WI38 (cell line): Measurements from ENCODE around the gene LCN10.

ENCODE experiments used
- H3K4me3 ChIP-seq: 2 replicates; pipeline ENCODE4 v1.5.1; 2011; ENCODE audit warnings: low read depth, mild to moderate bottlenecking, control low read depth, low read length
- TF ChIP-seq, protein P1 (sequence below): IDR thresholded peaks from 2 replicates; pipeline ENCODE4 v1.5.1; 2012; ENCODE audit warnings: low read depth, mild to moderate bottlenecking, control low read depth, low read length

The LCN10 gene

DNA sequence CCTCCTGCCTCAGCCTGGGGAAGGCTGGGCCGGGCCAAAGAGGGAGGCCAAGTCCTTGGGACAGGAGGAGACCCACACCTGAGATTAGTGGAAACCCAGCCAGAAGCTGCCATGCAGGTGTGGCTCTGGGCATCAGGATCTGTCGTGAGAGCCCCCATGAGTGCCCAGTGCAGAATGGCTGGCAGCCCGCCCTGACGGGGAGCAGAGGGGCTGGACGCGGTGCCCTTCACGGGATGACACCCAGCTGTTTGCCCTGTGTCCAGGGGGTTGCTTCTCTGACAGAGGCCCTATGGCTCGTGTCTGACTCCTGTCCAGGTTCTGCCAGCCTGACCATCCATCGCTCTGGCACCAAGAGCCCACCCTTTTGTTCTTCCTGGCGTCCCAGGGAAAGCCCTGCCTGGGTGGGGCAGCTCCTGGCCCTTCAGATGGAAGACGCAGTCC lies 21.8 kb downstream of the LCN10 start:
- TF ChIP-seq, protein P1, sequence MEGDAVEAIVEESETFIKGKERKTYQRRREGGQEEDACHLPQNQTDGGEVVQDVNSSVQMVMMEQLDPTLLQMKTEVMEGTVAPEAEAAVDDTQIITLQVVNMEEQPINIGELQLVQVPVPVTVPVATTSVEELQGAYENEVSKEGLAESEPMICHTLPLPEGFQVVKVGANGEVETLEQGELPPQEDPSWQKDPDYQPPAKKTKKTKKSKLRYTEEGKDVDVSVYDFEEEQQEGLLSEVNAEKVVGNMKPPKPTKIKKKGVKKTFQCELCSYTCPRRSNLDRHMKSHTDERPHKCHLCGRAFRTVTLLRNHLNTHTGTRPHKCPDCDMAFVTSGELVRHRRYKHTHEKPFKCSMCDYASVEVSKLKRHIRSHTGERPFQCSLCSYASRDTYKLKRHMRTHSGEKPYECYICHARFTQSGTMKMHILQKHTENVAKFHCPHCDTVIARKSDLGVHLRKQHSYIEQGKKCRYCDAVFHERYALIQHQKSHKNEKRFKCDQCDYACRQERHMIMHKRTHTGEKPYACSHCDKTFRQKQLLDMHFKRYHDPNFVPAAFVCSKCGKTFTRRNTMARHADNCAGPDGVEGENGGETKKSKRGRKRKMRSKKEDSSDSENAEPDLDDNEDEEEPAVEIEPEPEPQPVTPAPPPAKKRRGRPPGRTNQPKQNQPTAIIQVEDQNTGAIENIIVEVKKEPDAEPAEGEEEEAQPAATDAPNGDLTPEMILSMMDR = no peak
- no peak overlapping the region for H3K4me3 ChIP-seq

DNA sequence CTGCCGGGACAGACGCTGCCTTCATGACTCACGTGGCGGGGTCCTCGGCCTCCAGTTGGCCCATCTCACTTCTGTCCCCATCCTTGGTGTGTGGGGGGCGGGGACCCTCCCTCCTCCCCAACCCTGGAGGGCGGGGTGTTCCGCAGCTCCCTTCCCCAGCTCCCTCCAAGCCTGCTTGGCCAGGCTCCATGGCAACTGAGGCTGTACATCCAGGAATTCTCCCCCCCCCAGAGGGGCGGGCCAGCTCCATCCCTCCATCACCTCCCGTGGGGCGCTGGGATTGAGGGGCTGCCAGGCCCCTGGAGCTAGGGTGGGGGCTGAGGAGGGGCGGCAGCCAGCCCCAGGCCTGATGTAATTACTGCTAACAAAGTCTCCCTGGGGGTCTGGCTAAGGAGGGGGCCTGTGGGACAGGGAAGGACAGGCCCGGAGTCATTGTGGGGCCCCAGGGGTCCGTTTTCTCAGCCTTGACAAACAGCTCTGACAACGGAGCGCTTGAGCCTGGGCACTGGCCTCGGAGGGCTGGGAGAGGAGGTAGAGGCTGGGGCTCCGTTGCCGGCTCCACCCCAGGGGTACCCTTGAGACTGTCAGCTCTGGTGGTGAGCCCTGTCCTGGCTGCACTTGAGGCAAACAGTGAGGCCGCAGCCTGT lies 22.4 kb downstream of the LCN10 start:
- TF ChIP-seq, protein P1 = no peak
- no peak overlapping the region for H3K4me3 ChIP-seq

DNA sequence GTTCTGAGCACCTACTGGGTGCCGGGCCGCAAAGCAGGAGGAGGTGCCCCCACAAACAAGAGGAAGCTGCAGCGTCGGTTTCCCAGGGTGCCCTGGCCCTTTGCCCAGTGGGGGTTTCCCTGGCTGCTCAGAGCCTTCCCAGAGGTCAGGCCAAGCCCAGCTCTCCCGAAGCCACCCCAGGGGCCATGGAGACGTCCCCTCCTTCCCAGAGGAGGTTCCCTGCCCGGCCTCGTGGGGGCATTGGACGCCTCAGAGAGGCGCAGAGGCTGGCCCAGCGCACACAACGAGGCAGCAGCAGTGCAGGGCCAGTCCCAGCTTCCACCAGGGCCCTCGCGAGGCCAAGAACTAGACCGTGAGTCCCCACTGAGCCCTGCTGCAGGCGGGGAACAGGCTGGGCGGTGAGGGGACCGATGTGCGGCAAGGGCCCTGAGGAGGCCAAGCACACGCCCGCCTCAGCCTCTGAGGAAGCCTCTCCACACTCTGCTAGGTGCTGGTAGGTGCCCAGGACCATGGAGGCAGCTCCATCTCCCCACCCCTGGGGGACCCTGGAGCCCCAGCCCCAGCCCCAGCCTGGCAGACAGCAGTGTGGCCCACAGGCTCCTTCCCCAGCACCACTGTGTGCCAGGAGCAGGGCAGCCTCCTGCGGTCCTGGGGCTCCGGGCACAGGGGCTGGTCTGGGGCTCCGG lies 23.4 kb downstream of the LCN10 start:
- TF ChIP-seq, protein P1 = no peak

DNA sequence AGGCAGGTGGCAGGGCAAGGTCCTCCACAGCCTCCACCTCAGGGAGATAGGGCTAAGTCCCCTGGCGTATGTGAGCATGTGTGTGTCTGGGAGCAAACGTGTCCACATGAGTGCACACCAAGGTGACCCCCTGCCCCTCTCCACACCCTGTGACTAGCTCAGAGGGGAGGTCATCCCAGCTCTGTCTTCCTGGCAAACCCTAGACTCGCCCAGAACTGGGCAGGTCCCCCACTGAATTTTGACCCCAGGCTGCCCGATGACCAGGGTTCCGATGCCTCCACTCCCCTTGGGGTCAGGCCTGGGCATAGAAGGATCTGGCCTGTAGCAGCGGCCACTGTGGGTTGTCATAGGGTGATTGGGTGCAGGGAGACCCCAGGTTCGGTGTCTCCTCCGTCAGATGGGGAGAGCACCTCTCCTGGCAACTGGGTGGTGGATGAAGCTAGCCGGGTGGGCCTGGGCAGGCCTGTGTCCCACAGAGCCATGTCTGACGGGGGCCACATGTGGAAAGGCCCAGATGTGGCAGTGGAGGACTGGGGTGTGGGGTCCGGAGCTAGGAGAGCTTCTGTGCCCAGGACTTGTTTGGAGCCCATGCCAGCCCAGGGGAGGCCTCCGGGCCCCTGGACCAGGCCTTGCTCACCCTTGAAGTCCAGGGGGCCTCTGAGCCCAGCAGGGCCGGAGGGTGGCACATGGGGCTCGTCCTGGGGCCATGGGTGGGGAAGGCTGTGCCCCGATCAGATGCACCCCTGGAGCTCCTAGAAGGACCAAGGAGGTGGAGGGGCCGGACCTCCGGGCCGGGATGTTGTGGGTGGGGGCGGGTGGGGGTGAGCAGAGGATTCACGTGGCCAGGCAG lies 24.2 kb downstream of the LCN10 start:
- H3K4me3 ChIP-seq = no peak overlapping the region
- TF ChIP-seq, protein P1 = no peak

More for the DNA sequence above, 23.4 kb downstream of the LCN10 start:
- H3K4me3 ChIP-seq = no peak overlapping the region

DNA sequence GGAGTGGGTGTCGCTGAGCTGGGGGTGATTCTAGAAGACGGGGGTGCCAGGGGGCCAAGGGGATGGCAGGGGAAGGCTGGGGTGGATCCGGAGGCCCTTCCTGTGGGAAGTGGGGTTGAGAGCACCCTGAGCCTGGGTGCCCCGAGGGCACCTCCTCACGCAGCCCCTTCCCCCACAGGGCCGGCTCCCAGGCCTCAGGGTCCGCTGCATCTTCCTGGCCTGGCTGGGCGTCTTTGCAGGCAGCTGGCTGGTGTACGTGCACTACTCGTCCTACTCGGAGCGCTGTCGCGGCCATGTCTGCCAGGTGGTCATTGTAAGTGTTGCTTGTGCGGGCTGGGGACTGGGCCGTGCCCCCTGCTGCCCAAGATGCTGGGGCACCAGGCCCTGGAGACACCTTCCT lies 25.3 kb downstream of the LCN10 start:
- TF ChIP-seq, protein P1 = no peak
- H3K4me3 ChIP-seq = no peak overlapping the region

DNA sequence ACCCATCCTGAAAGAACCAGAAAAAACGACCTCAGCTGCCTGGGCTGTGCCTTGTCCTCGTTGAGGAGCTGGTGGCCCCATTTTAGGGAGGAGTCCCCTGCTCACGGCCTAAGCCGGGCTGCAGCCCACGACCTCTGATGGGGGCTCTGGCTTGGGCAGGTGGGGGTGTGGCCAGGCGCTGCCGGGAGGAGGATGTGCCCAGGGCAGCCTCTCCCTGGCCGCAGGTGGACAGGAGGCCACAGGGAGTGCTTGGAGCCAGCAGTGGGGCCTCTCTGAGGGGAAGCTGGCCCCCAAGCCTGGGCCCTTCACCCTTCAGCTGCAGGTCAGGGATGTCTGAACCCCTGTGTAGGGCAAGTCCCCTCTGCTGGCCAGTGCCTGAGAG lies 27.9 kb downstream of the LCN10 start:
- H3K4me3 ChIP-seq = no peak overlapping the region
- TF ChIP-seq, protein P1 = no peak
